ENCODE results near the gene CCDC30.

CCDC30 gene

GRCh38 chr1:42551180-42551579, 88.1 kb downstream of the CCDC30 start:
- no peak for DNase-seq (ENCODE audit: low read depth)
- no peak for TF ChIP-seq CTCF (IDR thresholded peaks at IDR 0.05; ENCODE audit: low read length, missing control alignments)
- H3K4me3 ChIP-seq (replicated peaks; ENCODE audit: low read depth, low read length) = no peak overlapping the region

GRCh38 chr1:42551590-42551989, 88.5 kb downstream of the CCDC30 start:
- no peak for DNase-seq (ENCODE audit: low read depth)
- H3K4me3 ChIP-seq (replicated peaks; ENCODE audit: low read depth, low read length) = no peak overlapping the region
- no peak for TF ChIP-seq CTCF (IDR thresholded peaks at IDR 0.05; ENCODE audit: low read length, missing control alignments)

DNA sequence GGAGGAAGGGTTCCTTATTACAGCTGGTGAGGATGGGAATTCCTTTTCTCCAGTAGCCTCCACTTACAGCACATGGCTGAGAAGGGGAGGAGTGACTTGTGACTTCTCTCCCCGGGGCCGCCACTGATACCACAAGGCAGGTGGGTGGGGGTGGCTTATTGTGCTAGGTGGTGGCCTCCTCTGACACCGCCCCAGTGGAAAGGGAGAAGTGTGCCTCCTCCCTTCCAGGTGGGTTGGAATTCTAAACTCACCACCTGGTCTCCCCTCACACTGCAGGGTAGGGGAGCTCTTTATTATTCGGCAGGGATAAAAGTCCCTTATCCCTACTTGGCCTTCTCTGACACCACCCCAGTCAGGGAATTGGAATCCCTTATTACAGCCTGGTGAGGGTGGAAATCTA, 89.5 kb downstream of the CCDC30 start:
- no peak for DNase-seq (ENCODE audit: low read depth)
- no peak for TF ChIP-seq CTCF (IDR thresholded peaks at IDR 0.05; ENCODE audit: low read length, missing control alignments)
- H3K4me3 ChIP-seq (replicated peaks; ENCODE audit: low read depth, low read length) = no peak overlapping the region

DNA sequence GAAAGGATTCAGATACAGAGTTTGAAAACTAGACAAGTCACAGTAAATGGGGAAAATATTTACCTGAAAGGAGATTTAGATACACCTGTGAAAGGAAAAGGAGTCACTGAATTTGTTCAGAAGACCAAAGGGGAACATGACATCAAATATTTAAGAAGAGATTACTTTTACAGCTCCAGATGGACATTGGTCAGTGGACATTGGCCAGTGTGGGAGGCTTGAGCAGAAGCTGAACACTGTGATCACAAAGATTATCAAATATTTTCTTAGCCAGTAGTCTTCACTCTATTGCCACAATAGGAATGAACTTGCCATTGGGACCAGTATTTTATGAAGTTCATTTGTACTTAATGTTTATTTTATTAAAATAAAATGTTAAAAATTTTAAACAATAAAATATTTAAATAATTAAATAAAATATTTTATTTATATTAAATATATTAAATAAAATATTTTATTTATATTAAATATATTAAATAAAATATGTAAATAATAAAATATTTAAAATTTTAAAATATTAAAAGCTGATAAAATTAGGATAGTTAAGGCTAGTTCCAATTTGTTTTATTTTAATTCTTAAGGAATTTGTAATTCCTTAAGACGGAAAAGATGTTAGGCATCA, 94.3 kb downstream of the CCDC30 start:
- no peak overlapping the region for H3K4me3 ChIP-seq (replicated peaks; ENCODE audit: low read depth, low read length)
- no peak for TF ChIP-seq CTCF (IDR thresholded peaks at IDR 0.05; ENCODE audit: low read length, missing control alignments)

DNA sequence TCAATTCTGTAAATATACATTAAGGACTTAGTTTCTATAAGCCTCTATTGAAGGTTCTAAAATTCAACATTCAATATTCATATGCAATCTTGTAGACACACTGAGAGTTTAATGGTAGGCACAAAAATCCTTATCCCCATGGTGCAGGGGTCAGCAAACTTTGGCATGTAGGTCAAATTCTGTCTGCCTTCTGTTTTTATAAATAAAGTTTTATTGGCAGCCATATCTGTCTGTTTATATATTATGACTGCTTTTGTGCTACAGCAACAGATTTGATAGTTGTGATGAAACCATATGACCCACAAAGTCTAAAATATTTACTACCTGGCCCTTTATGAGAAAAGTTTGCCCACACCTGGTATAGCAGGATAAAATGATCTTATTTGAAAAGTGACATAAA, 104.0 kb downstream of the CCDC30 start:
- no peak for TF ChIP-seq CTCF (IDR thresholded peaks at IDR 0.05; ENCODE audit: low read length, missing control alignments)
- H3K4me3 ChIP-seq (replicated peaks; ENCODE audit: low read depth, low read length) = no peak overlapping the region
- DNase-seq (ENCODE audit: low read depth) = no peak

More for the DNA sequence above, 94.3 kb downstream of the CCDC30 start:
- DNase-seq (ENCODE audit: low read depth) = no peak

GRCh38 chr1:42576935-42577334, 113.8 kb downstream of the CCDC30 start:
- H3K4me3 ChIP-seq (replicated peaks; ENCODE audit: low read depth, low read length) = no peak overlapping the region
- DNase-seq (ENCODE audit: low read depth) = no peak
- TF ChIP-seq CTCF (IDR thresholded peaks at IDR 0.05; ENCODE audit: low read length, missing control alignments) = no peak

DNA sequence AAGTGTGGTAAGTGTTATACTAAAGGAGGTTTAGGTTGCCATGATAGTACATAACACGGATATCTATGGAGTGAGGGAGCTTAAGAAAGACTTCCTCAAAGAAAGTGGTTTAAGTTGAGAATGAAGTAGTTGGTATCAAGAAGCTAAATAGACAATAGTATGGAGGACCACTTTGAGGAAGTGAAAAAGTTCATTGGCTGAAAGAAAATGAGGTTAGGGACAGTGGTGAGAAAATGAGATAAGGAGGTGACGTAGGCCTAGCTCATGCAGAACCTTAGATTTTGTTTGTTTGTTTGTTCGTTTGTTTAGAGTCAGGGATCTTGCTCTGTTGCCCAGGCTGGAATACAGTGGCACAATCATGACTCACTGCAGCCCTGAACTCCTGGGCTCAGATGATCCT, 122.9 kb downstream of the CCDC30 start:
- TF ChIP-seq CTCF (IDR thresholded peaks at IDR 0.05; ENCODE audit: low read length, missing control alignments) = no peak
- DNase-seq (ENCODE audit: low read depth) = no peak
- no peak overlapping the region for H3K4me3 ChIP-seq (replicated peaks; ENCODE audit: low read depth, low read length)

Measured in fibroblast of pulmonary artery (primary cell).